SK-N-SH (cell line): Measurements from ENCODE around the gene TARBP1.

Experiments used
- CHD2 ChIP-seq: fragments of 150-350 bp; IDR thresholded peaks from 2 replicates; pipeline ENCODE4 v1.6.1; 2018; ENCODE audit warnings: low read length; ENCODE audit not compliant: partially characterized antibody
- EP300 ChIP-seq, 2 experiments: IDR thresholded peaks; 2 replicates each; pipeline versions ENCODE4 v1.4.0 to v1.6.1; 2012; ENCODE audit warnings: borderline replicate concordance in 1 of 2, low read depth in 1 of 2, low read length in 1 of 2
- EZH2phosphoT487 ChIP-seq: fragments of 200-600 bp; sonication (generic); IDR thresholded peaks from 2 replicates; pipeline ENCODE4 v1.6.1; 2017; ENCODE audit warnings: low read depth, mixed run types, mild to moderate bottlenecking, antibody characterized with exemption, moderate library complexity, borderline replicate concordance
- FOSL2 ChIP-seq: IDR thresholded peaks from 2 replicates; pipeline ENCODE4 v1.4.0; 2012; ENCODE audit warnings: low read depth, mild to moderate bottlenecking, moderate library complexity, borderline replicate concordance
- FOXM1 ChIP-seq: IDR thresholded peaks from 2 replicates; pipeline ENCODE4 v1.4.0; 2012; ENCODE audit warnings: low read depth, mild to moderate bottlenecking
- JUND ChIP-seq: IDR thresholded peaks from 2 replicates; pipeline ENCODE4 v1.4.0; 2012
- NFIC ChIP-seq: IDR thresholded peaks from 2 replicates; pipeline ENCODE4 v1.4.0; 2012; ENCODE audit warnings: borderline replicate concordance
- NRF1 ChIP-seq: IDR thresholded peaks from 2 replicates; pipeline ENCODE4 v1.6.1; 2012; ENCODE audit warnings: low read depth, mild to moderate bottlenecking, low read length
- POLR2AphosphoS5 ChIP-seq: IDR thresholded peaks from 2 replicates; pipeline ENCODE4 v1.6.1; 2012; ENCODE audit warnings: low read depth, low read length
- SIN3A ChIP-seq: IDR thresholded peaks from 2 replicates; pipeline ENCODE4 v1.6.1; 2012; ENCODE audit warnings: low read depth, mild to moderate bottlenecking, low read length, moderate library complexity, borderline replicate concordance
- TAF1 ChIP-seq: IDR thresholded peaks from 2 replicates; pipeline ENCODE4 v1.6.1; 2012; ENCODE audit warnings: low read depth, mild to moderate bottlenecking, low read length, moderate library complexity, borderline replicate concordance
- YY1 ChIP-seq: IDR thresholded peaks from 2 replicates; pipeline ENCODE4 v1.4.0; 2012; ENCODE audit warnings: low read depth, mild to moderate bottlenecking
- TF ChIP-seq, protein P1 (sequence below): fragments of 200-600 bp; sonication (generic); IDR thresholded peaks from 2 replicates; pipeline ENCODE4 v1.6.1; 2017; ENCODE audit warnings: antibody characterized with exemption, mild to moderate bottlenecking, moderate library complexity
- TF ChIP-seq, protein P2 (sequence below): IDR thresholded peaks from 2 replicates; pipeline ENCODE4 v1.6.1; 2012; ENCODE audit warnings: mild to moderate bottlenecking, low read depth, low read length, moderate library complexity

DNA sequence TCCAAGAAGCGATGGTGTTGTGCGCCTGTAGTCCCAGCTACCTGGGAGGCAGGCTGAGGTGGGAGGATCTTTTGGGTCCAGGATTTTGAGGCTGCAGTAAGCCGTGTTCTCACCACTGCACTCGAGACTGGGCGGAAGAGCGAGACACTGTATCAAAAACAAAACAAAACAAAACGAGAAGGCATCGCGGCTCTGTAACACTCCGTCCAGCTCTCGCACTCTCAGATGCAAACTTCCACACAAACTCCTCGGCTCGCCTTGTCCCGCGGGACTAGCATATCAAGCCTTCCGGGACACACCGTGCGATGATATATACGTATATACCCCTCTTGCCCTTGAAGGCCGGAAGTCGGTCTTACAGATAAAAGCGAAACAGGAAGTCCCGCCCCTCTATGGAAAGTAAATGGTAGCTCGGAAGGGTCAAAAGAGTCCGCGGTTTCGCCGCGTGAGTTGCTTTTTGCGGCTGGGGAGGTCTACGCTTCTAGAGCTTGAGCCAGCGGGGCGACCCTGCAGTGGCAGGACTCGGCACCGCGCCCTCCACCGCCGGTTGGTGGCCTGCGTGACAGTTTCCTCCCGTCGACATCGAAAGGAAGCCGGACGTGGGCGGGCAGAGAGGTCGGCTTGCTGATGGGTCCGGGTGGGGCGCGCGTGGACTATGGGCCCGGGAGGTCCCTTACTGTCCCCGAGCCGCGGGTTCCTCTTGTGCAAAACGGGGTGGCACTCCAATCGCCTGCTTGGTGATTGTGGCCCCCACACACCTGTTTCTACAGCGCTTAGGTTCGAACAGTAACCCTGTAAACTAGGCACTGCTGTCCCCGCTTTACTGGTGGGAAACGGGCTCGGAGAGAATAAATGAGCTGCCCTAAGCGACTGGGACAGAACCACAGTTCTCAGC lies 105.7 kb downstream of the TARBP1 start, which contains the start of gene COA6:
- TF ChIP-seq, protein P1, sequence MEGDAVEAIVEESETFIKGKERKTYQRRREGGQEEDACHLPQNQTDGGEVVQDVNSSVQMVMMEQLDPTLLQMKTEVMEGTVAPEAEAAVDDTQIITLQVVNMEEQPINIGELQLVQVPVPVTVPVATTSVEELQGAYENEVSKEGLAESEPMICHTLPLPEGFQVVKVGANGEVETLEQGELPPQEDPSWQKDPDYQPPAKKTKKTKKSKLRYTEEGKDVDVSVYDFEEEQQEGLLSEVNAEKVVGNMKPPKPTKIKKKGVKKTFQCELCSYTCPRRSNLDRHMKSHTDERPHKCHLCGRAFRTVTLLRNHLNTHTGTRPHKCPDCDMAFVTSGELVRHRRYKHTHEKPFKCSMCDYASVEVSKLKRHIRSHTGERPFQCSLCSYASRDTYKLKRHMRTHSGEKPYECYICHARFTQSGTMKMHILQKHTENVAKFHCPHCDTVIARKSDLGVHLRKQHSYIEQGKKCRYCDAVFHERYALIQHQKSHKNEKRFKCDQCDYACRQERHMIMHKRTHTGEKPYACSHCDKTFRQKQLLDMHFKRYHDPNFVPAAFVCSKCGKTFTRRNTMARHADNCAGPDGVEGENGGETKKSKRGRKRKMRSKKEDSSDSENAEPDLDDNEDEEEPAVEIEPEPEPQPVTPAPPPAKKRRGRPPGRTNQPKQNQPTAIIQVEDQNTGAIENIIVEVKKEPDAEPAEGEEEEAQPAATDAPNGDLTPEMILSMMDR: no peak
- TF ChIP-seq TAF1 (no peak; the same call in none of the 2 replicates), EZH2phosphoT487 (no peak), JUND (0 out of 2 replicates have a peak, but pooled peaks have one; percentile 6), NRF1 (no peak), EP300 (IDR thresholded peaks at IDR 0.05; ENCODE audit: borderline replicate concordance in 1 of 2, low read depth in 1 of 2, low read length in 1 of 2) (peak in 1 of 2 experiments; percentile 37; a peak in 1 of 4 replicates), POLR2AphosphoS5 (peak; percentile 95), CHD2 (peak; percentile 93), NFIC (no peak), FOSL2 (peak; percentile 11; the same call in 1 of the 2 replicates), FOXM1 (no peak), SIN3A (peak; percentile 68; the same call in 1 of the 2 replicates), YY1 (peak; percentile 62)
- TF ChIP-seq, protein P2, sequence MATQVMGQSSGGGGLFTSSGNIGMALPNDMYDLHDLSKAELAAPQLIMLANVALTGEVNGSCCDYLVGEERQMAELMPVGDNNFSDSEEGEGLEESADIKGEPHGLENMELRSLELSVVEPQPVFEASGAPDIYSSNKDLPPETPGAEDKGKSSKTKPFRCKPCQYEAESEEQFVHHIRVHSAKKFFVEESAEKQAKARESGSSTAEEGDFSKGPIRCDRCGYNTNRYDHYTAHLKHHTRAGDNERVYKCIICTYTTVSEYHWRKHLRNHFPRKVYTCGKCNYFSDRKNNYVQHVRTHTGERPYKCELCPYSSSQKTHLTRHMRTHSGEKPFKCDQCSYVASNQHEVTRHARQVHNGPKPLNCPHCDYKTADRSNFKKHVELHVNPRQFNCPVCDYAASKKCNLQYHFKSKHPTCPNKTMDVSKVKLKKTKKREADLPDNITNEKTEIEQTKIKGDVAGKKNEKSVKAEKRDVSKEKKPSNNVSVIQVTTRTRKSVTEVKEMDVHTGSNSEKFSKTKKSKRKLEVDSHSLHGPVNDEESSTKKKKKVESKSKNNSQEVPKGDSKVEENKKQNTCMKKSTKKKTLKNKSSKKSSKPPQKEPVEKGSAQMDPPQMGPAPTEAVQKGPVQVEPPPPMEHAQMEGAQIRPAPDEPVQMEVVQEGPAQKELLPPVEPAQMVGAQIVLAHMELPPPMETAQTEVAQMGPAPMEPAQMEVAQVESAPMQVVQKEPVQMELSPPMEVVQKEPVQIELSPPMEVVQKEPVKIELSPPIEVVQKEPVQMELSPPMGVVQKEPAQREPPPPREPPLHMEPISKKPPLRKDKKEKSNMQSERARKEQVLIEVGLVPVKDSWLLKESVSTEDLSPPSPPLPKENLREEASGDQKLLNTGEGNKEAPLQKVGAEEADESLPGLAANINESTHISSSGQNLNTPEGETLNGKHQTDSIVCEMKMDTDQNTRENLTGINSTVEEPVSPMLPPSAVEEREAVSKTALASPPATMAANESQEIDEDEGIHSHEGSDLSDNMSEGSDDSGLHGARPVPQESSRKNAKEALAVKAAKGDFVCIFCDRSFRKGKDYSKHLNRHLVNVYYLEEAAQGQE: peak; percentile 14; the same call in 1 of the 2 replicates
